Measurements from ENCODE around the gene IARS2. TPM values are rescaled to one million over a fixed set of nuclear protein-coding genes. Genes with fewer than 3 reads are reported as not detected.

The IARS2 gene
- total RNA-seq, 1 experiment from 2014 or later: 73.9 TPM

DNA sequence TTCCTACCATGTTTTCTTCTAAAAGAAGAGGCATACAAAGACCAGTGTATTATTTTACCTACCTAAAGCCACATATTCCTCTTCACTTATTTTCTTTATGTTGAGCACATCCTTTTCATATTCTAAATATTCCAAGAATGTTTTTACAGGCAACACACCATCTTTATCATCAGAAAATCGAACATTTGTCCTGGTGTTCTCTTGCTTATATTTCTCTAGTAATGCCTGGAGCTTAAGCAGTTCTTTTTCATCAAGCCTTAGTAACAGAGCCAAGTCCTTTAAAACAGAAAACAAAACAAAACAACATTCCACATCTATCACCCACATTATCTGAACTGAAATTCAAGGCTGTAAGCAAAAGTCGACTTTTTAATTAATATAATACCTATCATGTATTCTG is 88.7 kb downstream of the IARS2 start:
- Mint-ChIP-seq H3K4me1 (no peaks in the 10 kb centered on the region), H3K27ac (no peak overlapping the region)

GRCh38 chr1:220184506-220184905 is 90.6 kb downstream of the IARS2 start:
- Mint-ChIP-seq H3K36me3 (peaks cover 39% of the 10 kb centered on the region), H3K4me3 (no peak overlapping the region), H3K27me3 (ENCODE audit: low read depth) (no peaks in the 10 kb centered on the region), H3K9me3 (no peaks in the 10 kb centered on the region), H3K27ac (no peak overlapping the region), H3K4me1 (no peaks in the 10 kb centered on the region)
- POLR2A ChIA-PET: interaction anchor here (0.6 kb wide), 1 partner anchor 165 kb away, joined by 4 read pairs; no protein-coding TSS in a partner anchor
- no peak for TF ChIP-seq ATF1 (CRISPR knock-in tag; IDR thresholded peaks at IDR 0.05)
- no peak for TF ChIP-seq FOXK1 (CRISPR knock-in tag; IDR thresholded peaks at IDR 0.05)
- TF ChIP-seq GRHL2 (CRISPR knock-in tag; IDR thresholded peaks at IDR 0.05; ENCODE audit: insufficient replicate concordance, severe bottlenecking): no peak
- TF ChIP-seq, protein P1, sequence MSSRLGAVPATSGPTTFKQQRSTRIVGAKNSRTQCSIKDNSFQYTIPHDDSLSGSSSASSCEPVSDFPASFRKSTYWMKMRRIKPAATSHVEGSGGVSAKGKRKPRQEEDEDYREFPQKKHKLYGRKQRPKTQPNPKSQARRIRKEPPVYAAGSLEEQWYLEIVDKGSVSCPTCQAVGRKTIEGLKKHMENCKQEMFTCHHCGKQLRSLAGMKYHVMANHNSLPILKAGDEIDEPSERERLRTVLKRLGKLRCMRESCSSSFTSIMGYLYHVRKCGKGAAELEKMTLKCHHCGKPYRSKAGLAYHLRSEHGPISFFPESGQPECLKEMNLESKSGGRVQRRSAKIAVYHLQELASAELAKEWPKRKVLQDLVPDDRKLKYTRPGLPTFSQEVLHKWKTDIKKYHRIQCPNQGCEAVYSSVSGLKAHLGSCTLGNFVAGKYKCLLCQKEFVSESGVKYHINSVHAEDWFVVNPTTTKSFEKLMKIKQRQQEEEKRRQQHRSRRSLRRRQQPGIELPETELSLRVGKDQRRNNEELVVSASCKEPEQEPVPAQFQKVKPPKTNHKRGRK (CRISPR knock-in tag; IDR thresholded peaks at IDR 0.05; ENCODE audit: borderline replicate concordance): no peak
- no peak for TF ChIP-seq SMAD3 (CRISPR knock-in tag; IDR thresholded peaks at IDR 0.05; ENCODE audit: borderline replicate concordance)
- no peak for TF ChIP-seq GTF2I (CRISPR knock-in tag; conservative IDR thresholded peaks at IDR 0.05)
- no peak for TF ChIP-seq ZNF263 (CRISPR knock-in tag; IDR thresholded peaks at IDR 0.05; ENCODE audit: low read depth)
- TF ChIP-seq E2F5 (CRISPR knock-in tag; IDR thresholded peaks at IDR 0.05): no peak
- TF ChIP-seq ATF2 (CRISPR knock-in tag; IDR thresholded peaks at IDR 0.05; ENCODE audit: borderline replicate concordance, low read depth): no peak
- TF ChIP-seq CREB1 (CRISPR knock-in tag; IDR thresholded peaks at IDR 0.05): no peak
- TF ChIP-seq IRF1 (CRISPR knock-in tag; IDR thresholded peaks at IDR 0.05): no peak
- TF ChIP-seq SOX15 (CRISPR knock-in tag; IDR thresholded peaks at IDR 0.05): no peak
- TF ChIP-seq, protein P2, sequence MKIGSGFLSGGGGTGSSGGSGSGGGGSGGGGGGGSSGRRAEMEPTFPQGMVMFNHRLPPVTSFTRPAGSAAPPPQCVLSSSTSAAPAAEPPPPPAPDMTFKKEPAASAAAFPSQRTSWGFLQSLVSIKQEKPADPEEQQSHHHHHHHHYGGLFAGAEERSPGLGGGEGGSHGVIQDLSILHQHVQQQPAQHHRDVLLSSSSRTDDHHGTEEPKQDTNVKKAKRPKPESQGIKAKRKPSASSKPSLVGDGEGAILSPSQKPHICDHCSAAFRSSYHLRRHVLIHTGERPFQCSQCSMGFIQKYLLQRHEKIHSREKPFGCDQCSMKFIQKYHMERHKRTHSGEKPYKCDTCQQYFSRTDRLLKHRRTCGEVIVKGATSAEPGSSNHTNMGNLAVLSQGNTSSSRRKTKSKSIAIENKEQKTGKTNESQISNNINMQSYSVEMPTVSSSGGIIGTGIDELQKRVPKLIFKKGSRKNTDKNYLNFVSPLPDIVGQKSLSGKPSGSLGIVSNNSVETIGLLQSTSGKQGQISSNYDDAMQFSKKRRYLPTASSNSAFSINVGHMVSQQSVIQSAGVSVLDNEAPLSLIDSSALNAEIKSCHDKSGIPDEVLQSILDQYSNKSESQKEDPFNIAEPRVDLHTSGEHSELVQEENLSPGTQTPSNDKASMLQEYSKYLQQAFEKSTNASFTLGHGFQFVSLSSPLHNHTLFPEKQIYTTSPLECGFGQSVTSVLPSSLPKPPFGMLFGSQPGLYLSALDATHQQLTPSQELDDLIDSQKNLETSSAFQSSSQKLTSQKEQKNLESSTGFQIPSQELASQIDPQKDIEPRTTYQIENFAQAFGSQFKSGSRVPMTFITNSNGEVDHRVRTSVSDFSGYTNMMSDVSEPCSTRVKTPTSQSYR (CRISPR knock-in tag; IDR thresholded peaks at IDR 0.05): no peak
- CTCF ChIA-PET: no interaction called here
- no peak for DNase-seq (ENCODE audit: low spot score)
- ATAC-seq: no peak

More for the DNA sequence above, 88.7 kb downstream of the IARS2 start:
- no peak for TF ChIP-seq KAT7 (CRISPR knock-in tag; IDR thresholded peaks at IDR 0.05; ENCODE audit: borderline replicate concordance)
- TF ChIP-seq, protein P3, sequence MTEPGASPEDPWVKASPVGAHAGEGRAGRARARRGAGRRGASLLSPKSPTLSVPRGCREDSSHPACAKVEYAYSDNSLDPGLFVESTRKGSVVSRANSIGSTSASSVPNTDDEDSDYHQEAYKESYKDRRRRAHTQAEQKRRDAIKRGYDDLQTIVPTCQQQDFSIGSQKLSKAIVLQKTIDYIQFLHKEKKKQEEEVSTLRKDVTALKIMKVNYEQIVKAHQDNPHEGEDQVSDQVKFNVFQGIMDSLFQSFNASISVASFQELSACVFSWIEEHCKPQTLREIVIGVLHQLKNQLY (CRISPR knock-in tag; IDR thresholded peaks at IDR 0.05): no peak
- TF ChIP-seq NFATC4 (CRISPR knock-in tag; IDR thresholded peaks at IDR 0.05): no peak
- TF ChIP-seq, protein P4, sequence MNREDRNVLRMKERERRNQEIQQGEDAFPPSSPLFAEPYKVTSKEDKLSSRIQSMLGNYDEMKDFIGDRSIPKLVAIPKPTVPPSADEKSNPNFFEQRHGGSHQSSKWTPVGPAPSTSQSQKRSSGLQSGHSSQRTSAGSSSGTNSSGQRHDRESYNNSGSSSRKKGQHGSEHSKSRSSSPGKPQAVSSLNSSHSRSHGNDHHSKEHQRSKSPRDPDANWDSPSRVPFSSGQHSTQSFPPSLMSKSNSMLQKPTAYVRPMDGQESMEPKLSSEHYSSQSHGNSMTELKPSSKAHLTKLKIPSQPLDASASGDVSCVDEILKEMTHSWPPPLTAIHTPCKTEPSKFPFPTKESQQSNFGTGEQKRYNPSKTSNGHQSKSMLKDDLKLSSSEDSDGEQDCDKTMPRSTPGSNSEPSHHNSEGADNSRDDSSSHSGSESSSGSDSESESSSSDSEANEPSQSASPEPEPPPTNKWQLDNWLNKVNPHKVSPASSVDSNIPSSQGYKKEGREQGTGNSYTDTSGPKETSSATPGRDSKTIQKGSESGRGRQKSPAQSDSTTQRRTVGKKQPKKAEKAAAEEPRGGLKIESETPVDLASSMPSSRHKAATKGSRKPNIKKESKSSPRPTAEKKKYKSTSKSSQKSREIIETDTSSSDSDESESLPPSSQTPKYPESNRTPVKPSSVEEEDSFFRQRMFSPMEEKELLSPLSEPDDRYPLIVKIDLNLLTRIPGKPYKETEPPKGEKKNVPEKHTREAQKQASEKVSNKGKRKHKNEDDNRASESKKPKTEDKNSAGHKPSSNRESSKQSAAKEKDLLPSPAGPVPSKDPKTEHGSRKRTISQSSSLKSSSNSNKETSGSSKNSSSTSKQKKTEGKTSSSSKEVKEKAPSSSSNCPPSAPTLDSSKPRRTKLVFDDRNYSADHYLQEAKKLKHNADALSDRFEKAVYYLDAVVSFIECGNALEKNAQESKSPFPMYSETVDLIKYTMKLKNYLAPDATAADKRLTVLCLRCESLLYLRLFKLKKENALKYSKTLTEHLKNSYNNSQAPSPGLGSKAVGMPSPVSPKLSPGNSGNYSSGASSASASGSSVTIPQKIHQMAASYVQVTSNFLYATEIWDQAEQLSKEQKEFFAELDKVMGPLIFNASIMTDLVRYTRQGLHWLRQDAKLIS (CRISPR knock-in tag; IDR thresholded peaks at IDR 0.05; ENCODE audit: borderline replicate concordance): no peak
- no peak for TF ChIP-seq ESRRA (CRISPR knock-in tag; IDR thresholded peaks at IDR 0.05; ENCODE audit: borderline replicate concordance)
- ChIA-PET CTCF (no interaction called here), POLR2A (no interaction called here)
- Mint-ChIP-seq H3K9me3 (no peaks in the 10 kb centered on the region), H3K36me3 (peaks cover 38% of the 10 kb centered on the region), H3K27me3 (ENCODE audit: low read depth) (no peaks in the 10 kb centered on the region), H3K4me3 (no peak overlapping the region)
- DNase-seq (ENCODE audit: low spot score) (no peak), ATAC-seq (no peak)

Measured in WTC11 (cell line).